GM13976 (cell line): ENCODE results near the gene PHOX2A.
"Not testable (repeated sequence)": the region's sequence is repeated elsewhere in the genome, so short reads cannot be mapped to it uniquely, and the experiment has no call there.

ENCODE experiments used
- DNase-seq: peaks from one replicate; pipeline ENCODE4 v3.0.0; 2012; ENCODE audit warnings: low spot score
- in situ Hi-C: fragments of 300-500 bp; cut with MboI; formaldehyde crosslinking; loops from one replicate; pipeline ENCODE4 v1.12.0; 2022; ENCODE audit warnings: low sequenced_read_pairs, mixed read lengths, inconsistent platforms; ENCODE audit not compliant: unreplicated experiment
- TF ChIP-seq, protein P1 (sequence below): IDR thresholded peaks from 2 replicates; pipeline ENCODE4 v1.5.1; 2012; ENCODE audit warnings: borderline replicate concordance, mild to moderate bottlenecking; ENCODE audit not compliant: insufficient read depth; ENCODE audit errors: extremely low read depth, missing control alignments, control extremely low read depth

Gene PHOX2A

DNA sequence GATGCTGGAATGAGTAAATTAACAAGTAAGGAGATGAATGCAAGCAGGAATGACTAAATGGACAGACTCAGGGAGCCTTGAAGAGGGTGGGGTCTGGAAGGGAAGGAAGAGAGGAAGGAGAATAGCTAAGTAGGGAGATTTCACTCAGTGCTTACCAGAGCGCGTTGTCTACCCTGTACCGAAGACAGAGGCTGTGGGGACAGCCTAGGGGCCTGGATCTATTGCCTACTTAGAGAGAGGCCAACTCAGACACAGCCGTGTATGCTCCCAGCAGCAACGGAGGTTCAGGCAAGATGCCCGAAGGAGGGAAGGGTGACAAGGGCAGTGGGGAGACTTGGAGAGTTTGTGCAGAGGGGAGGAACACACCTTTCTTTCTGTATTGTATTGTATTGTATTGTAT, 27.3 kb downstream of the PHOX2A start, which contains the start of gene FOLR2:
TSS of gene FOLR2 (plus strand) at position 157 of the 400 bp plus-strand sequence. CDS start 1,791 bp downstream, outside the sequence.
- in situ Hi-C loops = no loop called here
- TF ChIP-seq, protein P1, sequence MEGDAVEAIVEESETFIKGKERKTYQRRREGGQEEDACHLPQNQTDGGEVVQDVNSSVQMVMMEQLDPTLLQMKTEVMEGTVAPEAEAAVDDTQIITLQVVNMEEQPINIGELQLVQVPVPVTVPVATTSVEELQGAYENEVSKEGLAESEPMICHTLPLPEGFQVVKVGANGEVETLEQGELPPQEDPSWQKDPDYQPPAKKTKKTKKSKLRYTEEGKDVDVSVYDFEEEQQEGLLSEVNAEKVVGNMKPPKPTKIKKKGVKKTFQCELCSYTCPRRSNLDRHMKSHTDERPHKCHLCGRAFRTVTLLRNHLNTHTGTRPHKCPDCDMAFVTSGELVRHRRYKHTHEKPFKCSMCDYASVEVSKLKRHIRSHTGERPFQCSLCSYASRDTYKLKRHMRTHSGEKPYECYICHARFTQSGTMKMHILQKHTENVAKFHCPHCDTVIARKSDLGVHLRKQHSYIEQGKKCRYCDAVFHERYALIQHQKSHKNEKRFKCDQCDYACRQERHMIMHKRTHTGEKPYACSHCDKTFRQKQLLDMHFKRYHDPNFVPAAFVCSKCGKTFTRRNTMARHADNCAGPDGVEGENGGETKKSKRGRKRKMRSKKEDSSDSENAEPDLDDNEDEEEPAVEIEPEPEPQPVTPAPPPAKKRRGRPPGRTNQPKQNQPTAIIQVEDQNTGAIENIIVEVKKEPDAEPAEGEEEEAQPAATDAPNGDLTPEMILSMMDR = no peak
- no peak for DNase-seq

- in situ Hi-C loops = no loop called here
- no peak for DNase-seq
- TF ChIP-seq, protein P1 = no peak
Observed at GRCh38 chr11:72209101-72209500, 34.9 kb downstream of the PHOX2A start.

DNA sequence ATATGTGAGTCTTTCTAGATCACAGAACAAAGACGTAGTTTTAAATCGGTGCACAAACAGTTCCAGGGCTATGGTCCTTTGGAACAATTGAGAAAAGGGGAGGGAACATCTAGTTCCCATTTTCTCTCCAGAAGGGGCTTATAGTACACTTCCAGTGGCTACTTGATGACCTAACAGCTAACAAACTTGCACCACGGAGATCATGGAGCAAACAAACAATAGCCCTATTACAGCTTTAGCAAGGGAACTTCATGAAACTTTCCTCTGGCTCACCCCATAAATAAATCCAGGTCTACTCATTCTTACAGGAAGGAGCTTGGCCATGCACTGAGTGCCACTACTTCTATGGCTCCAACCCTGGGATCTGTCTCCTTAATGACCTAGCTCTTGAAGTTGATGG, 35.7 kb downstream of the PHOX2A start:
- TF ChIP-seq, protein P1 = no peak
- in situ Hi-C loops = no loop called here
- no peak for DNase-seq

DNA sequence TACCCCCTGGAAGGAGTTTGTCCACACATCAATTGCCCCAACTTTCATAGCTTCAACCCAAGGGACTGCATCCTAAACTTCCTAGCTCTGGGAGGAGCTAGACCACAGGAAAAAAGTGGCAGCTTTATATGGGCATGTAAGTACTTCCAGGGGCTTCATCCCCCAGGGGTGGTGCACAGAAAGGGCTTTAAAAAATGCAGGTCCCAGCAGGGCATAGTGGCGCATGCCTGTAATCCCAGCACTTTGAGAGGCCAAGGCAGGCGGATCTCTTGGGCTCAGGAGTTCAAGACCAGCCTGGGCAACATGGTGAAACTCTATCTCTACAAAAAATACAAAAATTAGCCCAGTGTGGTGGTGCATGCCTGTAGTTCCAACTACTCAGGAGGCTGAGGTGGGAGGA, 37.2 kb downstream of the PHOX2A start:
- in situ Hi-C loops, DNase-seq: not testable (repeated sequence)

DNA sequence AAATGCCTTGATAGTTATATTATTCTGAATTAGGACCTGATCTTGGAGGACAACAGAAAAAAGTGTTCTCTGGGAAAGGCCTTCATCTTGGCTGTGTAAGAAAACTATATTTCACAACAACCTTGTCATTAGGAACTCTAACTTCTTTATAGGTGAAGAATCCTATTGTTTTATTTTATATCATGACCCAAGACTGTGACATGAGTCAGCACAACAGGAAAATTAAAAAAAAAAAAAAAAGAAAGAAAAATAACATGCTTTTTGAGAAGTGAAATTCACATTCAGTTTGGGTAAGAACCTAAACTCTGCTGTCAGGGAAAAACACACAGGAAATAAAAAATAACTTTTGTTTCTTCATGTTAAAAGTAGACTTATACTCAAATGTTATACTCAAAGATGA, 39.1 kb downstream of the PHOX2A start:
- in situ Hi-C loops = no loop called here
- no peak for DNase-seq
- TF ChIP-seq, protein P1 = no peak

DNA sequence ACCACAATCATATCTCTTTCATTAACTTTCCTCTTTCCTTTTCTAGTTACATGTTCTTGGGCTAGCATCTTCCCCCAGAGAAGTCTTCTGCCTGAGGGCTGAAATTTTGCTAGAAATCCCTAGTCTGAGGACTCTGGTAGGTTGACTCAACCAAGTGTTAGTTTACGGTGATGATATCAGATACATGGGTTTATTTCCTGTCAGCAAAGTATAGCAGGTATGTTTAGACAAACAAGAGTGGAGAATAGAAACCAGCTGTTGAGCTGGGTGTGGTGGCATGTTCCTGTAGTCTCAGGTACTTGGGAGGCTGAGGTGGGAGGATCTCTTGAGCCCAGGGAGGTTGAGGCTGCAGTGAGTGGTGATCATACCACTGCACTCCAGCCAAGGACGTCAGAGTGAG, 40.8 kb downstream of the PHOX2A start:
- no peak for DNase-seq
- TF ChIP-seq, protein P1 = no peak
- in situ Hi-C loops = no loop called here

- in situ Hi-C loops = no loop called here
- no peak for DNase-seq
- TF ChIP-seq, protein P1 = no peak
Observed at GRCh38 chr11:72202571-72202970, 41.4 kb downstream of the PHOX2A start.

GRCh38 chr11:72201445-72201844, 42.5 kb downstream of the PHOX2A start:
- in situ Hi-C loops, DNase-seq: not testable (repeated sequence)
